HG03520 (cell line): ENCODE results near the gene RAI2.

Experiments used
- ATAC-seq: cut with Tn5 transposase; IDR thresholded peaks from one replicate; pipeline ENCODE4 v1.9.1; 2021; ENCODE audit warnings: mild to moderate bottlenecking, moderate library complexity; ENCODE audit not compliant: unreplicated experiment

RAI2 gene

GRCh38 chrX:17830211-17830610 is 30.9 kb downstream of the RAI2 start:
- no peak for ATAC-seq

DNA sequence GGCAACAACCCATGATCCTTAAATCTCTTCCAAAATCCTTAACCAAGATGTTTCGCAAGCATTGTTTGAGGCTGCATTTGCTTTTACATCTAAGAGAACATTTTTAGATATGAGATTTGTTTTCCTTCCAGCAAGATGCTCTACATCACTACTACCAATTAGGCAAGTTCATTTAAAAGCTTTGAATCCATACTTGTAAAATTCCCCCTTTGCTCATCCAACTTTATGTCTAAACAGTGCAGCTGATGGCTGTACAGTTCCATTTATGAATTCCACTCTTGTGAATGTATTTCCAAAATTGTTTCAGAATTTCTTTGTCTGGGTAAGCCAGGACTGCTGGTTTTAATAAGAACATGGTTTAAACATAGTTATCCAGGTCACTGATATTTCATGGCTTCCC is 31.5 kb downstream of the RAI2 start:
- ATAC-seq, result no peak

GRCh38 chrX:17828171-17828570 is 32.9 kb downstream of the RAI2 start:
- no peak for ATAC-seq

DNA sequence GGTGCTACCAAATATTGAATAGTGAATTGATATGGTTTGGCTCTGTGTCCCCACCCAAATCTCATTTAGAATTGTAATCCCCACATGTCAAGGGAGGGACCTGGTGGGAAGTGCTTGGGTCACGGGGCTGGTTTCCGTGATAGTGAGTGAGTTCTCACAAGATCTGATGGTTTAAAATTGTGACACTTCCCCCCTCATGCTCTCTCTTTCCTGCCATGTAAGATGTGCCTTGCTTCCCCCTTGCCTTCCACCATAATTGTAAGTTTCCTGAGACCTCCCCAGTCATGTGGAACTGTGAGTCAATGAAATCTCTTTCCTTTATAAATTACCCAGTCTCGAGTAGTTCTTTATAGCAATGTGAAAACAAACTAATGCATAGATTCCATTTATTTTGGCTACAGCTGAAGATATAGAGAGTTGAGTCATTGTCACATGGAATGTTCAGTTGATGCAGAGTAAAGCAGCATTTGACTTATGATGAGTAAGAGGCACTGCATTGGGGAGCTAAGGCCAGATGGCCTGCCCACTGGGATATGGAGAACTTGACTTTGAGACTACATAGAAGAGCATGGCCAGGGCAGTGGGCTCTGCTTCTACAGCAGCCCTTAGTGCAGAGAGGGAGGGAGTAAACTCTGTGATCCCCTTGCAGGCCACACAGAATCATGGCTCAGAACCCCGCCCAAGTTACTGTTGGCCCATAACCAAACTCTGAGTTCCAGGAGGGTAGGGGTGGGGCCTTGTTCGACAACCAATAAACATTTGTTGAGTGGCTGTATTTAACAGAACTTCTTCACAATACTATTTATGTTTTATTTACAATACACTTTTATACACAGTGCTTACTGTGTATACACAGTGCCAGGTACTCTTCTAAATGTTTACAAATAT is 34.2 kb downstream of the RAI2 start:
- no peak for ATAC-seq

DNA sequence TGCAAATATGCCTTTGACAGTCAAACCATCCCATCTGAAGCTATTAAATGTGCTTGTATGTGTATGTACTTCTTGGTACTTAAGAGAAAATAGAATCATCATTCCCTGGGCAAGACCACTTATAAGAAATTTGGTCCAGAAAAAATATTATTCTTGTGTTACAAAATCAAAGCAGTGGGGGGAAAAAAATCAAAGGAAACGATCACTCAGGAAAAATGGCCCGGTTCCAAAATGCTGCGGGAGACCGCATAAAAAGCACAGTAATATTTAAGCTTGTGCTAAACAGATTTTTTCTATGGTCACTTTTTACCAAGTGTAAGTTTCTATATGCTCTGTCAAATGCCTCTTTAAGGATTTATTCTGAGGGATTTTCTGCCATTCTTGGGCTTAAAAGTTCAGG is 36.1 kb downstream of the RAI2 start:
- no peak for ATAC-seq

DNA sequence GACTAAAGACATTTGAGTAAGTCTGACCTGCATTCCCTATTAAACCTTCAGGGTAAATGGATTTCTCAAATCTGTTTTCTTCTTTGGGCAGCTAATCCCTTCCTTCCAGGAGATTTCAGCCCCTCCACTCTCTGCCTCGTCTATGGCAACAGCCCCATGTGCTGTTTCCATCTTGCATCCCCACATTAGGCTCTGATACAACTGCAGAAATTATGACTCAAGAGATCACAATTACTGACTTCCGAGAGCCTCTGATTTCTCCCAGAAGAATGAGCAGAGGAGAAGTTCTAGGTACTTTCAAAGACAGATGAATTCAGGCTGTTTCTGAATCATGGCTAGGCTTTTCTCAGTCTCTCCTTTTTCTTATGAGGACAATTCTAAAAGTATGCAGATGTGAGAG is 38.7 kb downstream of the RAI2 start:
- ATAC-seq, result no peak

- ATAC-seq, result no peak
Measured at GRCh38 chrX:17820100-17820499, 41.0 kb downstream of the RAI2 start.

DNA sequence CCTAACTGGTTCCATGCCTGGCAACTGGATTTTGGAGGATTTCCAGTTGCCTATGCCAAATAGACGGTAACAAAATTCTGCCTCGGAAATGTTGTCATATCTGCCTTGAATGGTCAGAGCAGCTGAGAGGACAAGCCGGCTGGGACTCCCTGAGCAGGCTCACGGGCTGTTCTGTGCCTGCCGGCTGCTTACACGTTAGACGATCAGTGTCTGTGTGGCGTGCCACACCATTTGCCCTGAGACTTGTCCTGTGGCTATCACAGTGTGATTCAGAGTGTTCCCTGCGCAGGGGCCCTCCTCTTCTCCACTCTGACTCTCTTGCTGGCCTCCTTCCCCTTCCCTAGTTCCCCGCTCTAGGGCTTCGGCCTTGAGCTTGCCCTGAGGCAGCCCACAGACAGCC is 42.4 kb downstream of the RAI2 start:
- ATAC-seq, result no peak

DNA sequence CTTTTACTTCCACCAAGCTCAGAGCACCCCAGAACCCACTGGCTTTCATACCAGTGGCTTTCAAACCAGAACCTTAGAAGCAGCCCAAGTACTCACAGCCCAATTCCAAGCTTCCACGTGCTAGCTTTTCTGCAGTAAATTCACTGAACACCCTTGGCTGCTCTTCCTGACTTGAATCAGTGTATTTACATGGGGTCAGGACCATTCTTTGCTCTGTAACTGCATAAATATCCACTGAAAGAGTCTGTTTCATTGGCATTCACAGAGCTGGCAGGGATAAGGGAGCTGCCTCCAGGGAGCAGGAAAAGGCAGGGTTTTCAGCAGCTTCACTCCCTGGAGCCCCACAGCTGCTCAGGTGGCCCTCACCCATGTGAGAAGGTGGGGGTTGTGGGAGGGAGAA is 43.8 kb downstream of the RAI2 start:
- ATAC-seq, result no peak

- no peak for ATAC-seq
Measured at GRCh38 chrX:17814557-17814956, 46.5 kb downstream of the RAI2 start.

DNA sequence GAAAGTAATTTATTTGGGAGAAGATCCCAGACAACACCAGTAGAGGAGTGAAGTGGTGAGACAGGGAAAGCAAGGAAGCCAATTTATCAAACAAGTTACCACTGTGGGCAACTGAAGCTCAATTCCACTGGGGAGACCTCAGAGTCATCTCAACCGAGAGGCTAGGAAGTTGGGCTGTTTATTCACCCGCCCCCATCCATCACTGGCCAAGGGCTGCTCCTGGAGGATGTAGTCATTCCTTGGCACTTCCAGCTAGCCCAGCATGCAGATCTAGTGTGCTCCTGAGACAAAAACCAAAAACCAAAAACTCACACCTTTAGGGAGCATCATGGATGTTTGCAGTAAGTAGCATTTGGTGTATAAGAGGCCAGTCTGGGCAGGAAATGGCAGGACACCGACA is 47.0 kb downstream of the RAI2 start:
- ATAC-seq, result no peak

GRCh38 chrX:17813277-17813676 is 47.8 kb downstream of the RAI2 start:
- ATAC-seq, result no peak

- ATAC-seq, result no peak
Measured at GRCh38 chrX:17812763-17813162, 48.3 kb downstream of the RAI2 start.

GRCh38 chrX:17809984-17810383 is 51.1 kb downstream of the RAI2 start:
- ATAC-seq, result no peak

- ATAC-seq, result no peak
Measured at GRCh38 chrX:17809273-17809672, 51.8 kb downstream of the RAI2 start.

- ATAC-seq, result no peak
Measured at GRCh38 chrX:17805120-17805519, 56.0 kb downstream of the RAI2 start.

DNA sequence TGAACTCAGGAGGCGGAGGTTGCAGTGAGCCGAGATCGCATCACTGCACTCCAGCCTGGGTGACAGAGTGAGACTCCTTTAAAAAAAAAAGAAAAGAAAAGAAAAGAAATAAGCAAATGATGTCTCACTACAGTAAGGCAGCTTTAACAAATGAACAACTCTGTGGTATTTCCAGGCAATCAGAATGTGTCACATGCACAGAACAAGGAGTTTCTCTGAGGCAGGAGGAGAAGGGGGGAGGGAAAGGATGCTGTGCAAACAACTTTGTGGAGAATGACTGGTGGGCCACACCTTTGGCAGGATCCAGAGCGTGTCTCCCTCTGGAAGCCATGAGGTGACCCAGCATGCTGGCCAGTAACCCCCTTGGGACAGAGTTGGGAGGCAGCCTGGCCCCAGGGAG is 57.6 kb downstream of the RAI2 start:
- ATAC-seq, result no peak

GRCh38 chrX:17802756-17803155 is 58.3 kb downstream of the RAI2 start:
- no peak for ATAC-seq

- no peak for ATAC-seq
Measured at GRCh38 chrX:17801431-17801830, 59.7 kb downstream of the RAI2 start.

DNA sequence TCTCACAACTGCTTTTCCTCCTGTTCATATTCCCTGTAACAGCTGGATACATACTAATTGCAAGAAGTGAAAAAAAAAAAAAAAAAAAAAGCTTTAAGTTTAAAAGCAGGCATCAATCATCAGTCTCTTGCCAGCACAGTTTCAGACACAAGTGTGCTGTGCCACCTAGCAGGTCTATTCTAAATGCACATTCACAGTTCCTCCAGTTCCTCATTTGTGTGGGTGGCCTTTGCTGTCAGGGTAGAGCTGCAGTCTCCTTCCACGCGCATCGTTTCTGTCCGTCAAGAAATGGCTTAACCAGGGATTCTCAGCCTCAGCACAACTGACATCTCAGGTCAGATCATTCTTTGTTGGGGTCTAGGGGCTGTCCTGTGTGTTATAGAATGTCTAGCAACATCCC is 62.2 kb downstream of the RAI2 start:
- ATAC-seq, result no peak

GRCh38 chrX:17792826-17793225 is 68.3 kb downstream of the RAI2 start:
- no peak for ATAC-seq

GRCh38 chrX:17788956-17789562 is 72.0 kb downstream of the RAI2 start:
- ATAC-seq, result no peak

- no peak for ATAC-seq
Measured at GRCh38 chrX:17788439-17788838, 72.7 kb downstream of the RAI2 start.
